GM21825 (cell line): Measurements from ENCODE around the gene VCAN.
A peak's percentile ranks its signal among the peaks of the same experiment; 100 is the strongest.
"Not testable (repeated sequence)": the region's sequence is repeated elsewhere in the genome, so short reads cannot be mapped to it uniquely, and the experiment has no call there.

Experiments used
- ATAC-seq: cut with Tn5 transposase; IDR thresholded peaks from one replicate; pipeline ENCODE4 v1.9.1; 2021; ENCODE audit warnings: mild to moderate bottlenecking, moderate library complexity; ENCODE audit not compliant: unreplicated experiment

VCAN gene

GRCh38 chr5:83471405-83472212 lies at the start of gene VCAN:
TSS of gene VCAN (plus strand) at chr5:83471744. CDS start at chr5:83483519, 11,775 bp downstream.
- no peak for ATAC-seq

GRCh38 chr5:83422284-83422683 lies 49.3 kb upstream of the VCAN start:
- ATAC-seq: no peak

GRCh38 chr5:83426855-83427254 lies 44.7 kb upstream of the VCAN start:
- ATAC-seq: peak; percentile 75

- ATAC-seq: no peak
These were observed 43.4 kb upstream of the VCAN start for GRCh38 chr5:83428126-83428525.

- no peak for ATAC-seq
These were observed 42.7 kb upstream of the VCAN start for GRCh38 chr5:83428890-83429289.

GRCh38 chr5:83430130-83431010 lies 41.2 kb upstream of the VCAN start:
- peak; percentile 67 for ATAC-seq

- no peak for ATAC-seq
These were observed 37.7 kb upstream of the VCAN start for GRCh38 chr5:83433891-83434290.

GRCh38 chr5:83434946-83435345 lies 36.6 kb upstream of the VCAN start:
- no peak for ATAC-seq

- ATAC-seq: no peak
These were observed 35.3 kb upstream of the VCAN start for GRCh38 chr5:83436276-83436675.

- not testable (repeated sequence) for ATAC-seq
These were observed 33.8 kb upstream of the VCAN start for GRCh38 chr5:83437697-83438096.

GRCh38 chr5:83440826-83441225 lies 30.7 kb upstream of the VCAN start:
- ATAC-seq: no peak

GRCh38 chr5:83441747-83442146 lies 29.8 kb upstream of the VCAN start:
- peak; percentile 91 for ATAC-seq

GRCh38 chr5:83443534-83443933 lies 28.0 kb upstream of the VCAN start:
- no peak for ATAC-seq

GRCh38 chr5:83444445-83444844 lies 27.1 kb upstream of the VCAN start:
- no peak for ATAC-seq

GRCh38 chr5:83446253-83446947 lies 25.1 kb upstream of the VCAN start:
- ATAC-seq: no peak

- ATAC-seq: no peak
These were observed 24.0 kb upstream of the VCAN start for GRCh38 chr5:83447533-83447932.

- ATAC-seq: no peak
These were observed 21.2 kb upstream of the VCAN start for GRCh38 chr5:83450183-83450966.

GRCh38 chr5:83450967-83451248 lies 20.6 kb upstream of the VCAN start:
- ATAC-seq: no peak

- no peak for ATAC-seq
These were observed 19.6 kb upstream of the VCAN start for GRCh38 chr5:83451955-83452354.

GRCh38 chr5:83453937-83454336 lies 17.6 kb upstream of the VCAN start:
- ATAC-seq: no peak

- no peak for ATAC-seq
These were observed 7.3 kb upstream of the VCAN start for GRCh38 chr5:83464261-83464660.
